ENCODE results near the gene B3GALT2.
"Not testable (repeated sequence)": the region's sequence is repeated elsewhere in the genome, so short reads cannot be mapped to it uniquely, and the experiment has no call there.

B3GALT2 gene

GRCh38 chr1:193192586-193192985 is 6.2 kb upstream of the B3GALT2 start:
- TF ChIP-seq CTCF (IDR thresholded peaks at IDR 0.05; ENCODE audit: low read depth, low read length) = no peak
- H3K4me3 ChIP-seq (replicated peaks in 1 of 2; ENCODE audit: low read depth in 2 of 2, low read length in 2 of 2) = no peak overlapping the region
- DNase-seq (ENCODE audit: low read depth in 2 of 2) = no peak

GRCh38 chr1:193190096-193190744 is 3.8 kb upstream of the B3GALT2 start:
- H3K4me3 ChIP-seq (replicated peaks in 1 of 2; ENCODE audit: low read depth in 2 of 2, low read length in 2 of 2) = no peak overlapping the region
- peak; percentile 43 to 56 for DNase-seq (ENCODE audit: low read depth in 2 of 2)
- TF ChIP-seq CTCF (IDR thresholded peaks at IDR 0.05; ENCODE audit: low read depth, low read length) = peak; percentile 28

GRCh38 chr1:193189442-193190095 is 3.2 kb upstream of the B3GALT2 start:
- H3K4me3 ChIP-seq (replicated peaks in 1 of 2; ENCODE audit: low read depth in 2 of 2, low read length in 2 of 2) = no peak overlapping the region
- DNase-seq (ENCODE audit: low read depth in 2 of 2) = no peak
- no peak for TF ChIP-seq CTCF (IDR thresholded peaks at IDR 0.05; ENCODE audit: low read depth, low read length)

GRCh38 chr1:193188915-193189314 is 2.5 kb upstream of the B3GALT2 start:
- not testable (repeated sequence) for DNase-seq (ENCODE audit: low read depth in 2 of 2); H3K4me3 ChIP-seq (replicated peaks in 1 of 2; ENCODE audit: low read depth in 2 of 2, low read length in 2 of 2)

GRCh38 chr1:193187114-193187513 is 701 bp upstream of the B3GALT2 start:
- TF ChIP-seq CTCF (IDR thresholded peaks at IDR 0.05; ENCODE audit: low read depth, low read length) = no peak
- no peak overlapping the region for H3K4me3 ChIP-seq (replicated peaks in 1 of 2; ENCODE audit: low read depth in 2 of 2, low read length in 2 of 2)
- DNase-seq (ENCODE audit: low read depth in 2 of 2) = no peak

- DNase-seq (ENCODE audit: low read depth in 2 of 2) = no peak
- peak overlapping the region in 1 of 2 donors; percentile 8 for H3K4me3 ChIP-seq (replicated peaks in 1 of 2; ENCODE audit: low read depth in 2 of 2, low read length in 2 of 2)
- no peak for TF ChIP-seq CTCF (IDR thresholded peaks at IDR 0.05; ENCODE audit: low read depth, low read length)
Measured at GRCh38 chr1:193185211-193185610, 1.2 kb downstream of the B3GALT2 start.

- TF ChIP-seq CTCF (IDR thresholded peaks at IDR 0.05; ENCODE audit: low read depth, low read length) = no peak
- H3K4me3 ChIP-seq (replicated peaks in 1 of 2; ENCODE audit: low read depth in 2 of 2, low read length in 2 of 2) = no peak overlapping the region
- DNase-seq (ENCODE audit: low read depth in 2 of 2) = no peak
Measured at GRCh38 chr1:193184776-193185175, 1.6 kb downstream of the B3GALT2 start.
